Dermis microvascular lymphatic vessel endothelial cell (primary cell): ENCODE results near the gene SLC35G1. TPM values are rescaled to one million over a fixed set of nuclear protein-coding genes. Genes with fewer than 3 reads are reported as not detected.

ENCODE experiments used
- DNase-seq, 2 donors: peaks; one replicate each; pipeline versions ENCODE4 v3.0.0 to v3.0.0-alpha.2; 2010; ENCODE audit warnings: low read depth in 2 of 2
- total RNA-seq: library from RNA; depleted of rRNA; stranded (reverse); fragments of >200 nt; gene quantifications from 2 replicates; pipeline ENCODE4 v1.2.1, GENCODE V29; 2014

Gene SLC35G1
- total RNA-seq, 1 donor from 2014 or later, result 4.5 TPM

- no peak for DNase-seq
These were observed 17.4 kb upstream of the SLC35G1 start for GRCh38 chr10:93876381-93876780.

- DNase-seq, result no peak
These were observed 14.5 kb upstream of the SLC35G1 start for GRCh38 chr10:93879273-93879672.

- DNase-seq, result no peak
These were observed 969 bp downstream of the SLC35G1 start for GRCh38 chr10:93894516-93895378.

- no peak for DNase-seq
These were observed 3.4 kb downstream of the SLC35G1 start for GRCh38 chr10:93897070-93897780.

GRCh38 chr10:93899109-93899508 is 5.3 kb downstream of the SLC35G1 start:
- DNase-seq, result no peak

- DNase-seq, result no peak
These were observed 9.3 kb downstream of the SLC35G1 start for GRCh38 chr10:93903051-93903450.

- no peak for DNase-seq
These were observed 11.1 kb downstream of the SLC35G1 start for GRCh38 chr10:93904901-93905300.

GRCh38 chr10:93907059-93907458 is 13.3 kb downstream of the SLC35G1 start:
- DNase-seq, result no peak

- peak; percentile 28 to 50 for DNase-seq
These were observed 18.1 kb downstream of the SLC35G1 start for GRCh38 chr10:93911866-93912265.

- DNase-seq, result no peak
These were observed 18.7 kb downstream of the SLC35G1 start for GRCh38 chr10:93912444-93912843.

- no peak for DNase-seq
These were observed 19.9 kb downstream of the SLC35G1 start for GRCh38 chr10:93913706-93914105.

GRCh38 chr10:93915598-93915997 is 21.8 kb downstream of the SLC35G1 start:
- DNase-seq, result no peak

- peak; percentile 39 to 58 for DNase-seq
These were observed 22.7 kb downstream of the SLC35G1 start for GRCh38 chr10:93916257-93917063.

GRCh38 chr10:93917064-93917391 is 23.2 kb downstream of the SLC35G1 start:
- DNase-seq, result no peak

GRCh38 chr10:93917821-93918220 is 24.0 kb downstream of the SLC35G1 start:
- DNase-seq, result no peak

- DNase-seq, result peak in 1 of 2 donors; percentile 13
These were observed 27.6 kb downstream of the SLC35G1 start for GRCh38 chr10:93921338-93921737.

- DNase-seq, result no peak
These were observed 32.8 kb downstream of the SLC35G1 start for GRCh38 chr10:93926613-93927012.

- no peak for DNase-seq
These were observed 44.4 kb downstream of the SLC35G1 start for GRCh38 chr10:93938140-93938539.

- DNase-seq, result no peak
These were observed 47.1 kb downstream of the SLC35G1 start for GRCh38 chr10:93940881-93941280.

GRCh38 chr10:93941606-93942005 is 47.8 kb downstream of the SLC35G1 start:
- no peak for DNase-seq

- no peak for DNase-seq
These were observed 52.0 kb downstream of the SLC35G1 start for GRCh38 chr10:93945819-93946218.

GRCh38 chr10:93947055-93947454 is 53.3 kb downstream of the SLC35G1 start:
- peak in 1 of 2 donors; percentile 11 for DNase-seq
